Endometrial microvascular endothelial cells (primary cell): ENCODE measurements around the gene PDLIM4. TPM values are rescaled to one million over a fixed set of nuclear protein-coding genes. Genes with fewer than 3 reads are reported as not detected.

Experiments
- in situ Hi-C: cut with HindIII; loops from 2 replicates; pipeline ENCODE4 v1.10.0; 2017; ENCODE audit warnings: low sequenced_read_pairs, low pct_unique_long_range_greater_than_20kb; ENCODE audit errors: inconsistent ontology term
- total RNA-seq: library from RNA; depleted of rRNA; stranded (reverse); fragments of >200 nt; gene quantifications from one replicate; pipeline ENCODE4 v1.2.3, GENCODE V29; 2015; ENCODE audit errors: inconsistent ontology term

Gene PDLIM4
- total RNA-seq, 1 donor from 2014 or later, result 113 TPM

GRCh38 chr5:132295505-132296411 is 38.3 kb downstream of the PDLIM4 start:
- in situ Hi-C loops, result no loop called here

GRCh38 chr5:132296412-132297016 is 39.0 kb downstream of the PDLIM4 start:
- in situ Hi-C loops, result no loop called here

- in situ Hi-C loops, result no loop called here
These were observed 39.9 kb downstream of the PDLIM4 start for GRCh38 chr5:132297211-132297940.

- in situ Hi-C loops, result no loop called here
These were observed 41.1 kb downstream of the PDLIM4 start for GRCh38 chr5:132298298-132299212.

GRCh38 chr5:132299917-132300316 is 42.4 kb downstream of the PDLIM4 start:
- in situ Hi-C loops, result no loop called here

GRCh38 chr5:132300577-132301343 is 43.3 kb downstream of the PDLIM4 start:
- in situ Hi-C loops, result no loop called here

- in situ Hi-C loops, result no loop called here
These were observed 44.1 kb downstream of the PDLIM4 start for GRCh38 chr5:132301344-132302271.

- in situ Hi-C loops, result no loop called here
These were observed 44.9 kb downstream of the PDLIM4 start for GRCh38 chr5:132302413-132302812.

- in situ Hi-C loops, result no loop called here
These were observed 46.1 kb downstream of the PDLIM4 start for GRCh38 chr5:132303589-132303988.

GRCh38 chr5:132305420-132305819 is 47.9 kb downstream of the PDLIM4 start:
- in situ Hi-C loops, result no loop called here

- in situ Hi-C loops, result no loop called here
These were observed 51.2 kb downstream of the PDLIM4 start for GRCh38 chr5:132308701-132309100.

GRCh38 chr5:132309679-132310078 is 52.2 kb downstream of the PDLIM4 start:
- in situ Hi-C loops, result no loop called here

- in situ Hi-C loops, result no loop called here
These were observed 52.8 kb downstream of the PDLIM4 start for GRCh38 chr5:132310141-132310834.

GRCh38 chr5:132313366-132313765 is 55.9 kb downstream of the PDLIM4 start:
- in situ Hi-C loops, result no loop called here

- in situ Hi-C loops, result no loop called here
These were observed 56.5 kb downstream of the PDLIM4 start for GRCh38 chr5:132313961-132314432.

- in situ Hi-C loops, result no loop called here
These were observed 58.1 kb downstream of the PDLIM4 start for GRCh38 chr5:132315529-132316067.
